H9 (cell line): ENCODE results near the gene VDR. TPM values are rescaled to one million over a fixed set of nuclear protein-coding genes. Genes with fewer than 3 reads are reported as not detected.

ENCODE experiments used
- DNase-seq: peaks from one replicate; pipeline ENCODE4 v3.0.0-alpha.2; 2017
- H2AFZ ChIP-seq: one replicate; pipeline ENCODE4 v1.6.1; 2013; ENCODE audit warnings: mild to moderate bottlenecking, low read length, control low read depth, moderate library complexity
- H2AK5ac ChIP-seq: 2 replicates; pipeline ENCODE4 v1.6.1; 2013; ENCODE audit warnings: low read length, control low read depth, mixed read lengths; ENCODE audit not compliant: insufficient read length
- H2BK120ac ChIP-seq: one replicate; pipeline ENCODE4 v1.6.1; 2013; ENCODE audit warnings: low read depth, mild to moderate bottlenecking, low read length, control low read depth, inconsistent platforms; ENCODE audit not compliant: poor library complexity, severe bottlenecking
- H2BK12ac ChIP-seq: 2 replicates; pipeline ENCODE4 v1.6.1; 2013; ENCODE audit warnings: low read length, control low read depth, mixed read lengths, low read depth; ENCODE audit not compliant: insufficient read length
- H2BK15ac ChIP-seq: 2 replicates; pipeline ENCODE4 v1.6.1; 2013; ENCODE audit warnings: low read depth, low read length, control low read depth
- H2BK20ac ChIP-seq: one replicate; pipeline ENCODE4 v1.6.1; 2013; ENCODE audit warnings: low read depth, mild to moderate bottlenecking, low read length, control low read depth, inconsistent platforms; ENCODE audit not compliant: poor library complexity, severe bottlenecking
- H2BK5ac ChIP-seq: 2 replicates; pipeline ENCODE4 v1.6.1; 2013; ENCODE audit warnings: low read length, control low read depth, mixed read lengths; ENCODE audit not compliant: insufficient read length
- H3K14ac ChIP-seq: 2 replicates; pipeline ENCODE4 v1.6.1; 2013; ENCODE audit warnings: low read length, control low read depth; ENCODE audit not compliant: insufficient read depth
- H3K18ac ChIP-seq: 2 replicates; pipeline ENCODE4 v1.6.1; 2013; ENCODE audit warnings: low read depth, mild to moderate bottlenecking, mixed read lengths, low read length, control low read depth; ENCODE audit not compliant: insufficient read length
- H3K23ac ChIP-seq: 2 replicates; pipeline ENCODE4 v1.6.1; 2013; ENCODE audit warnings: low read length, control low read depth, mixed read lengths, low read depth; ENCODE audit not compliant: insufficient read length
- H3K23me2 ChIP-seq: 2 replicates; pipeline ENCODE4 v1.6.1; 2013; ENCODE audit warnings: low read depth, mild to moderate bottlenecking, mixed read lengths, low read length, control low read depth; ENCODE audit not compliant: insufficient read length, poor library complexity, severe bottlenecking
- H3K27ac ChIP-seq: 2 replicates; pipeline ENCODE4 v1.5.1; 2013; ENCODE audit warnings: low read length, control low read depth, mixed read lengths, low read depth; ENCODE audit not compliant: insufficient read length
- H3K27me3 ChIP-seq: 2 replicates; pipeline ENCODE4 v1.6.1; 2013; ENCODE audit warnings: low read length, control low read depth, inconsistent platforms; ENCODE audit not compliant: insufficient read depth
- H3K4ac ChIP-seq: 2 replicates; pipeline ENCODE4 v1.6.1; 2013; ENCODE audit warnings: low read depth, mild to moderate bottlenecking, control low read depth, inconsistent platforms, low read length, moderate library complexity
- H3K4me1 ChIP-seq: 2 replicates; pipeline ENCODE4 v1.6.1; 2013; ENCODE audit warnings: low read length, control low read depth, inconsistent platforms; ENCODE audit not compliant: insufficient read depth
- H3K4me2 ChIP-seq: 2 replicates; pipeline ENCODE4 v1.6.1; 2013; ENCODE audit warnings: low read length, control low read depth, mixed read lengths; ENCODE audit not compliant: insufficient read length, insufficient read depth
- H3K56ac ChIP-seq: 2 replicates; pipeline ENCODE4 v1.6.1; 2013; ENCODE audit warnings: low read depth, mild to moderate bottlenecking, mixed read lengths, low read length, control low read depth; ENCODE audit not compliant: insufficient read length
- H3K79me1 ChIP-seq: 2 replicates; pipeline ENCODE4 v1.6.1; 2013; ENCODE audit warnings: low read depth, mild to moderate bottlenecking, moderate library complexity, low read length, control low read depth, inconsistent platforms; ENCODE audit not compliant: insufficient read depth, poor library complexity, severe bottlenecking
- H3K79me2 ChIP-seq: 2 replicates; pipeline ENCODE4 v1.6.1; 2013; ENCODE audit warnings: low read length, control low read depth, inconsistent platforms; ENCODE audit not compliant: insufficient read depth
- H3K9ac ChIP-seq: 2 replicates; pipeline ENCODE4 v1.6.1; 2013; ENCODE audit warnings: low read length, control low read depth, mixed read lengths; ENCODE audit not compliant: insufficient read length; ENCODE audit errors: extremely low read depth
- H3K9me3 ChIP-seq: one replicate; pipeline ENCODE4 v1.6.1; 2013; ENCODE audit warnings: low read depth, low read length, inconsistent platforms; ENCODE audit not compliant: control insufficient read depth
- H3T11ph ChIP-seq: one replicate; pipeline ENCODE4 v1.6.1; 2013; ENCODE audit warnings: mild to moderate bottlenecking, low read length, control low read depth, inconsistent platforms
- H4K20me1 ChIP-seq: one replicate; pipeline ENCODE4 v1.6.1; 2013; ENCODE audit not compliant: control insufficient read depth, insufficient read length, insufficient read depth
- H4K5ac ChIP-seq: 2 replicates; pipeline ENCODE4 v1.6.1; 2013; ENCODE audit warnings: low read depth, mild to moderate bottlenecking, mixed read lengths, low read length, control low read depth; ENCODE audit not compliant: insufficient read length
- H4K8ac ChIP-seq: replicated peaks from 2 replicates; pipeline ENCODE4 v1.6.1; 2013; ENCODE audit warnings: low read length, control low read depth, mixed read lengths, low read depth; ENCODE audit not compliant: insufficient read length
- H4K91ac ChIP-seq: 2 replicates; pipeline ENCODE4 v1.6.1; 2013; ENCODE audit warnings: low read depth, mild to moderate bottlenecking, moderate library complexity, mixed read lengths, low read length, control low read depth; ENCODE audit not compliant: insufficient read length
- H3K27ac Mint-ChIP-seq, 3 experiments: 2 replicates in 2 of 3; 3 replicates in 1 of 3; pipeline ENCODE4 v1.8.0; 2020 to 2021; ENCODE audit warnings: mixed read lengths in 3 of 3, mild to moderate bottlenecking in 1 of 3, moderate library complexity in 1 of 3
- H3K27me3 Mint-ChIP-seq: 2 replicates; pipeline ENCODE4 v1.8.0; 2021; ENCODE audit warnings: low read depth, mild to moderate bottlenecking, moderate library complexity, mixed read lengths
- H3K36me3 Mint-ChIP-seq, 3 experiments: 2 replicates in 2 of 3; 3 replicates in 1 of 3; pipeline ENCODE4 v1.8.0; 2020 to 2021; ENCODE audit warnings: low read depth in 3 of 3, mixed read lengths in 3 of 3; ENCODE audit not compliant: insufficient read depth in 1 of 3
- H3K4me1 Mint-ChIP-seq, 2 experiments: 2 replicates each; pipeline ENCODE4 v1.8.0; 2020; ENCODE audit warnings: mixed read lengths in 2 of 2
- H3K4me3 Mint-ChIP-seq, 2 experiments: 2 replicates in 1 of 2; 3 replicates in 1 of 2; pipeline ENCODE4 v1.8.0; 2020 to 2021; ENCODE audit warnings: mild to moderate bottlenecking in 2 of 2, mixed read lengths in 2 of 2, moderate library complexity in 1 of 2
- H3K9me3 Mint-ChIP-seq, 2 experiments: 2 replicates in 1 of 2; 3 replicates in 1 of 2; pipeline ENCODE4 v1.8.0; 2020; ENCODE audit warnings: mild to moderate bottlenecking in 2 of 2, mixed read lengths in 2 of 2, moderate library complexity in 1 of 2
- CTCF ChIP-seq: fragments of 200-600 bp; sonication (generic); conservative IDR thresholded peaks from 3 replicates; pipeline ENCODE4 v1.8.0; 2021; ENCODE audit warnings: antibody characterized with exemption, mild to moderate bottlenecking
- WGBS: extraction: QIAGEN DNeasy Blood & Tissue Kit; methylation state at CpG from one replicate; pipeline ENCODE4 v1.1.7; 2013; ENCODE audit warnings: missing lambda C conversion rate, low lambda C conversion rate, mixed read lengths; ENCODE audit not compliant: insufficient read length; ENCODE audit errors: extremely low coverage; 5-methylcytosine and 5-hydroxymethylcytosine counted together
- total RNA-seq: library from RNA; stranded (reverse); gene quantifications from 2 replicates; pipeline ENCODE4 v1.2.1, GENCODE V29; 2021

The VDR gene
- total RNA-seq, 1 experiment from 2014 or later = 0.61 TPM

- no peak overlapping the region for H3K14ac ChIP-seq
- H2BK20ac ChIP-seq = no peak overlapping the region
- TF ChIP-seq CTCF = no peak
- H4K91ac ChIP-seq = no peak overlapping the region
- no peak overlapping the region for H3K18ac ChIP-seq
- H3K36me3 Mint-ChIP-seq = peaks cover 0 to 2% (median 0%) of the 10 kb centered on the region in 3 experiments; a peak in 1 of 7 replicates
- H3K27me3 ChIP-seq = no peaks in the 10 kb centered on the region
- H4K8ac ChIP-seq = no peak overlapping the region
- peaks cover under 1% of the 10 kb centered on the region in 2 experiments; a peak in 3 of 4 replicates for H3K4me1 Mint-ChIP-seq
- H3K23ac ChIP-seq = no peak overlapping the region
- H3K4me3 Mint-ChIP-seq = no peak overlapping the region
- H4K20me1 ChIP-seq = no peaks in the 10 kb centered on the region
- peak; percentile 23 for DNase-seq
- H3K9me3 ChIP-seq = no peaks in the 10 kb centered on the region
- no peak overlapping the region for H3K4ac ChIP-seq
- WGBS = no CpG with 5 or more reads among the region's 8 CpGs
- H3K23me2 ChIP-seq = no peaks in the 10 kb centered on the region
- H3T11ph ChIP-seq = no peak overlapping the region
- no peaks in the 10 kb centered on the region for H3K4me1 ChIP-seq
- no peak overlapping the region for H2AFZ ChIP-seq
- no peak overlapping the region for H3K27ac Mint-ChIP-seq
- H2BK120ac ChIP-seq = no peak overlapping the region
- H3K27ac ChIP-seq = no peak overlapping the region
- H2BK12ac ChIP-seq = no peak overlapping the region
- H3K56ac ChIP-seq = no peak overlapping the region
- H3K9ac ChIP-seq = no peak overlapping the region
- H3K27me3 Mint-ChIP-seq = peaks cover 2% of the 10 kb centered on the region
- H3K79me1 ChIP-seq = no peaks in the 10 kb centered on the region
- H3K79me2 ChIP-seq = no peaks in the 10 kb centered on the region
- no peak overlapping the region for H3K4me2 ChIP-seq
- H2BK5ac ChIP-seq = no peak overlapping the region
- no peak overlapping the region for H2AK5ac ChIP-seq
- no peaks in the 10 kb centered on the region; a peak in 1 of 5 replicates for H3K9me3 Mint-ChIP-seq
- H2BK15ac ChIP-seq = no peak overlapping the region
- no peak overlapping the region for H4K5ac ChIP-seq
Measured at GRCh38 chr12:47868552-47869031, 36.2 kb downstream of the VDR start.
